Neural cell (in vitro differentiated cells): ENCODE measurements around the gene EPHA4. TPM values are rescaled to one million over a fixed set of nuclear protein-coding genes. Genes with fewer than 3 reads are reported as not detected.

Experiments used
- H2AFZ ChIP-seq: fragments of 200-600, 300-800 bp; sonication (generic), shearing (Covaris generic); 2 replicates; pipeline ENCODE4 v1.6.0; 2014; ENCODE audit warnings: low read depth, mild to moderate bottlenecking, antibody characterized with exemption, low read length, moderate library complexity
- H3F3A ChIP-seq: fragments of 200-600 bp; shearing (Covaris generic); 2 replicates; pipeline ENCODE4 v1.6.1; 2016; ENCODE audit warnings: mild to moderate bottlenecking, moderate library complexity, mixed read lengths, antibody characterized with exemption, low read length; ENCODE audit not compliant: insufficient read depth, poor library complexity, severe bottlenecking
- H3K27ac ChIP-seq: fragments of 200-600, 300-800 bp; sonication (generic), shearing (Covaris generic); 2 replicates; pipeline ENCODE4 v1.5.1; 2014; ENCODE audit warnings: mild to moderate bottlenecking, low read length, moderate library complexity
- H3K27me3 ChIP-seq: fragments of 300-800, 200-600 bp; sonication (generic), shearing (Covaris generic); 2 replicates; pipeline ENCODE4 v1.6.0; 2014; ENCODE audit warnings: mild to moderate bottlenecking, low read depth, low read length, moderate library complexity; ENCODE audit not compliant: insufficient read depth
- H3K36me3 ChIP-seq: fragments of 300-800, 200-600 bp; sonication (generic), shearing (Covaris generic); 2 replicates; pipeline ENCODE4 v1.5.1; 2014; ENCODE audit warnings: mild to moderate bottlenecking, antibody characterized with exemption, low read length, moderate library complexity; ENCODE audit not compliant: insufficient read depth
- H3K4me2 ChIP-seq: fragments of 300-800, 200-600 bp; sonication (generic), shearing (Covaris generic); 2 replicates; pipeline ENCODE4 v1.6.0; 2014; ENCODE audit warnings: mild to moderate bottlenecking, low read length
- H3K4me3 ChIP-seq: fragments of 300-800, 200-600 bp; sonication (generic), shearing (Covaris generic); 2 replicates; pipeline ENCODE4 v1.5.1; 2014; ENCODE audit warnings: mild to moderate bottlenecking, low read length, moderate library complexity
- H3K79me2 ChIP-seq: fragments of 200-600 bp; shearing (Covaris generic); replicated peaks from 2 replicates; pipeline ENCODE4 v1.6.0; 2014; ENCODE audit warnings: mild to moderate bottlenecking, low read length, moderate library complexity; ENCODE audit not compliant: insufficient read depth
- H3K9ac ChIP-seq: fragments of 300-800, 200-600 bp; sonication (generic), shearing (Covaris generic); 2 replicates; pipeline ENCODE4 v1.6.1; 2016; ENCODE audit warnings: mild to moderate bottlenecking, low read length, mixed read lengths
- H3K9me2 ChIP-seq: fragments of 200-600 bp; shearing (Covaris generic); 2 replicates; pipeline ENCODE4 v1.6.1; 2016; ENCODE audit warnings: mild to moderate bottlenecking, low read length, mixed read lengths; ENCODE audit not compliant: insufficient read depth
- H3K9me3 ChIP-seq: fragments of 200-600, 300-800 bp; sonication (generic), shearing (Covaris generic); 2 replicates; pipeline ENCODE4 v1.6.1; 2016; ENCODE audit warnings: mild to moderate bottlenecking, mixed run types, low read length, moderate library complexity, mixed read lengths
- H4K20me1 ChIP-seq: fragments of 200-600 bp; shearing (Covaris generic); 2 replicates; pipeline ENCODE4 v1.6.1; 2016; ENCODE audit warnings: mild to moderate bottlenecking, mixed run types; ENCODE audit not compliant: insufficient read depth
- EP300 ChIP-seq: fragments of 450-650 bp; conservative IDR thresholded peaks from 2 replicates; pipeline ENCODE4 v1.6.1; 2014; ENCODE audit warnings: antibody characterized with exemption, mild to moderate bottlenecking, moderate library complexity; ENCODE audit not compliant: poor library complexity, severe bottlenecking
- EZH2 ChIP-seq: fragments of 200-600, 300-800 bp; shearing (Covaris generic), sonication (generic); IDR thresholded peaks from 2 replicates; pipeline ENCODE4 v1.6.1; 2014; ENCODE audit warnings: antibody characterized with exemption, low read length, borderline replicate concordance, mild to moderate bottlenecking; ENCODE audit not compliant: insufficient read depth, poor library complexity, severe bottlenecking
- MXI1 ChIP-seq: fragments of 450-650 bp; conservative IDR thresholded peaks from 2 replicates; pipeline ENCODE4 v1.6.1; 2014; ENCODE audit warnings: antibody characterized with exemption, mild to moderate bottlenecking; ENCODE audit not compliant: poor library complexity, severe bottlenecking
- POLR2AphosphoS5 ChIP-seq: IDR thresholded peaks from 2 replicates; pipeline ENCODE4 v1.6.1; 2012
- RAD21 ChIP-seq: fragments of 450-650 bp; conservative IDR thresholded peaks from 2 replicates; pipeline ENCODE4 v1.6.1; 2014; ENCODE audit warnings: antibody characterized with exemption, mild to moderate bottlenecking, moderate library complexity
- SMC3 ChIP-seq: fragments of 450-650 bp; conservative IDR thresholded peaks from 2 replicates; pipeline ENCODE4 v1.6.1; 2014; ENCODE audit warnings: antibody characterized with exemption, mild to moderate bottlenecking, moderate library complexity; ENCODE audit not compliant: poor library complexity
- TAF1 ChIP-seq: IDR thresholded peaks from 2 replicates; pipeline ENCODE4 v1.6.1; 2012; ENCODE audit warnings: low read depth
- polyA plus RNA-seq: library from polyadenylated mRNA; depleted of rRNA; stranded (reverse); fragments of >200 nt; gene quantifications from 2 replicates; pipeline ENCODE4 v1.2.3, GENCODE V29; 2014
- TF ChIP-seq, protein P1 (sequence below): fragments of 450-650 bp; IDR thresholded peaks from 2 replicates; pipeline ENCODE4 v1.5.1; 2014; ENCODE audit warnings: antibody characterized with exemption, mild to moderate bottlenecking, moderate library complexity; ENCODE audit not compliant: poor library complexity, severe bottlenecking
- TF ChIP-seq, protein P2 (sequence below): IDR thresholded peaks from 2 replicates; pipeline ENCODE4 v1.6.1; 2012; ENCODE audit warnings: borderline replicate concordance

EPHA4 gene
- polyA plus RNA-seq, 1 donor from 2014 or later: 71.1 TPM

DNA sequence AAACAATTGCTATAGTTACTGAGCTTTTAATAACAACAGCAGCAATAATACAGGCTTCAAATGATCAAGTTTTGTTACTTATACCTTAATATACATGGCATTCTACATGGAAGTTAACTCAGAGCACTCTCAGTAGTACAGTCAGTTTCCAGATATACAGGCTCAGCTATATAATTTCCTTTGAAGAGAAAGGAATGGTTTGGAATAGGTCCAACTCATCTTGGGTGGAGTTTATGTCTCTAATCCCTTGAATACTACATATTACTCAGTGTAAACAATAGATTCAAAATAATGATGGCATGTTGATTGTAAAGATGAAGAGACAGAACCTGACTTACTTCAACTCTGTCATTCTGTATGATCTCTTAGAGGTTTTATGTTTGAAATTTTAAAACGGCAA, 174.9 kb downstream of the EPHA4 start:
- Histone ChIP-seq H3K4me2 (no peak overlapping the region), H3K9me3 (no peaks in the 10 kb centered on the region), H3K4me3 (no peak overlapping the region), H4K20me1 (no peaks in the 10 kb centered on the region), H3K36me3 (no peaks in the 10 kb centered on the region), H3K79me2 (no peaks in the 10 kb centered on the region), H3K9me2 (no peaks in the 10 kb centered on the region), H3K27me3 (no peaks in the 10 kb centered on the region), H3K9ac (no peak overlapping the region), H3K27ac (no peak overlapping the region), H3F3A (no peaks in the 10 kb centered on the region), H2AFZ (no peak overlapping the region)
- TF ChIP-seq, protein P1, sequence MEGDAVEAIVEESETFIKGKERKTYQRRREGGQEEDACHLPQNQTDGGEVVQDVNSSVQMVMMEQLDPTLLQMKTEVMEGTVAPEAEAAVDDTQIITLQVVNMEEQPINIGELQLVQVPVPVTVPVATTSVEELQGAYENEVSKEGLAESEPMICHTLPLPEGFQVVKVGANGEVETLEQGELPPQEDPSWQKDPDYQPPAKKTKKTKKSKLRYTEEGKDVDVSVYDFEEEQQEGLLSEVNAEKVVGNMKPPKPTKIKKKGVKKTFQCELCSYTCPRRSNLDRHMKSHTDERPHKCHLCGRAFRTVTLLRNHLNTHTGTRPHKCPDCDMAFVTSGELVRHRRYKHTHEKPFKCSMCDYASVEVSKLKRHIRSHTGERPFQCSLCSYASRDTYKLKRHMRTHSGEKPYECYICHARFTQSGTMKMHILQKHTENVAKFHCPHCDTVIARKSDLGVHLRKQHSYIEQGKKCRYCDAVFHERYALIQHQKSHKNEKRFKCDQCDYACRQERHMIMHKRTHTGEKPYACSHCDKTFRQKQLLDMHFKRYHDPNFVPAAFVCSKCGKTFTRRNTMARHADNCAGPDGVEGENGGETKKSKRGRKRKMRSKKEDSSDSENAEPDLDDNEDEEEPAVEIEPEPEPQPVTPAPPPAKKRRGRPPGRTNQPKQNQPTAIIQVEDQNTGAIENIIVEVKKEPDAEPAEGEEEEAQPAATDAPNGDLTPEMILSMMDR: no peak
- TF ChIP-seq POLR2AphosphoS5 (no peak), SMC3 (no peak)

DNA sequence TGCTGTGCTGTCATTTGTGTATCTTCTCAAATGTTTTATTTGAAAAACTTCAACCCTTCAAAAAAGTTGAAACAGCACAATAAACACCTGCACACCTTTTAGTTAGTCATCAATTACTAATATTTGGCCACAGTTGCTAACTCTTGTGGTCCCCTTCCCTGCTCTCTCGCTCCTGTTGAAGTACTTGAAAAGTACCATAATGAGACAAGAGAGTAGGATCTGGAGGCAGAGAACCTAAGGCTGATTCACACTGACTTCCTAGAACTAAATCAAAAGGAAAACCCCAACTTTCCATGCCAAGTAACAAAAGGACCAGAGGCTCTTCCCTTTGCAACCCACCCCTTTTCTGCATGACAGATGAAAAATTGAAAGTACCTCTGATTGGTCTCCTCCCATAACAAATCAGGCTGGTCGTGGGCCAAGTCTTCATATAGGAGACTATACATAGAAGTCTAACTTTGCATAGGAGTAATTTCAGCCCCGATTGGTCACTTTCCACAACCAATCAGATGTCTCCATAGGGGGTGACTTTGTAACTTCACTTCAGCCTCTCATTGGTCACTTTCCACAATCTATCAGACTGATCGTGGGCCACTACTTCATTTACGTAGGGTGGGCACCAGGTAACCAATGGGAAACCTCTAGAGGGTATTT, 179.7 kb downstream of the EPHA4 start:
- no peaks in the 10 kb centered on the region for H3K9me3 ChIP-seq
- no peak overlapping the region for H2AFZ ChIP-seq
- no peaks in the 10 kb centered on the region for H3K79me2 ChIP-seq
- H4K20me1 ChIP-seq: no peaks in the 10 kb centered on the region
- H3K27ac ChIP-seq: no peak overlapping the region
- no peaks in the 10 kb centered on the region for H3K27me3 ChIP-seq
- H3K4me3 ChIP-seq: no peak overlapping the region
- no peaks in the 10 kb centered on the region for H3F3A ChIP-seq
- no peaks in the 10 kb centered on the region for H3K9me2 ChIP-seq
- TF ChIP-seq MXI1 (no peak), TAF1 (no peak), RAD21 (no peak), EZH2 (no peak), EP300 (no peak), SMC3 (no peak), POLR2AphosphoS5 (no peak)
- TF ChIP-seq, protein P2, sequence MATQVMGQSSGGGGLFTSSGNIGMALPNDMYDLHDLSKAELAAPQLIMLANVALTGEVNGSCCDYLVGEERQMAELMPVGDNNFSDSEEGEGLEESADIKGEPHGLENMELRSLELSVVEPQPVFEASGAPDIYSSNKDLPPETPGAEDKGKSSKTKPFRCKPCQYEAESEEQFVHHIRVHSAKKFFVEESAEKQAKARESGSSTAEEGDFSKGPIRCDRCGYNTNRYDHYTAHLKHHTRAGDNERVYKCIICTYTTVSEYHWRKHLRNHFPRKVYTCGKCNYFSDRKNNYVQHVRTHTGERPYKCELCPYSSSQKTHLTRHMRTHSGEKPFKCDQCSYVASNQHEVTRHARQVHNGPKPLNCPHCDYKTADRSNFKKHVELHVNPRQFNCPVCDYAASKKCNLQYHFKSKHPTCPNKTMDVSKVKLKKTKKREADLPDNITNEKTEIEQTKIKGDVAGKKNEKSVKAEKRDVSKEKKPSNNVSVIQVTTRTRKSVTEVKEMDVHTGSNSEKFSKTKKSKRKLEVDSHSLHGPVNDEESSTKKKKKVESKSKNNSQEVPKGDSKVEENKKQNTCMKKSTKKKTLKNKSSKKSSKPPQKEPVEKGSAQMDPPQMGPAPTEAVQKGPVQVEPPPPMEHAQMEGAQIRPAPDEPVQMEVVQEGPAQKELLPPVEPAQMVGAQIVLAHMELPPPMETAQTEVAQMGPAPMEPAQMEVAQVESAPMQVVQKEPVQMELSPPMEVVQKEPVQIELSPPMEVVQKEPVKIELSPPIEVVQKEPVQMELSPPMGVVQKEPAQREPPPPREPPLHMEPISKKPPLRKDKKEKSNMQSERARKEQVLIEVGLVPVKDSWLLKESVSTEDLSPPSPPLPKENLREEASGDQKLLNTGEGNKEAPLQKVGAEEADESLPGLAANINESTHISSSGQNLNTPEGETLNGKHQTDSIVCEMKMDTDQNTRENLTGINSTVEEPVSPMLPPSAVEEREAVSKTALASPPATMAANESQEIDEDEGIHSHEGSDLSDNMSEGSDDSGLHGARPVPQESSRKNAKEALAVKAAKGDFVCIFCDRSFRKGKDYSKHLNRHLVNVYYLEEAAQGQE: no peak
- TF ChIP-seq, protein P1: no peak
- no peak overlapping the region for H3K9ac ChIP-seq
- no peaks in the 10 kb centered on the region for H3K36me3 ChIP-seq
- no peak overlapping the region for H3K4me2 ChIP-seq
